ENCODE data around the gene GALNT15.

The GALNT15 gene

DNA sequence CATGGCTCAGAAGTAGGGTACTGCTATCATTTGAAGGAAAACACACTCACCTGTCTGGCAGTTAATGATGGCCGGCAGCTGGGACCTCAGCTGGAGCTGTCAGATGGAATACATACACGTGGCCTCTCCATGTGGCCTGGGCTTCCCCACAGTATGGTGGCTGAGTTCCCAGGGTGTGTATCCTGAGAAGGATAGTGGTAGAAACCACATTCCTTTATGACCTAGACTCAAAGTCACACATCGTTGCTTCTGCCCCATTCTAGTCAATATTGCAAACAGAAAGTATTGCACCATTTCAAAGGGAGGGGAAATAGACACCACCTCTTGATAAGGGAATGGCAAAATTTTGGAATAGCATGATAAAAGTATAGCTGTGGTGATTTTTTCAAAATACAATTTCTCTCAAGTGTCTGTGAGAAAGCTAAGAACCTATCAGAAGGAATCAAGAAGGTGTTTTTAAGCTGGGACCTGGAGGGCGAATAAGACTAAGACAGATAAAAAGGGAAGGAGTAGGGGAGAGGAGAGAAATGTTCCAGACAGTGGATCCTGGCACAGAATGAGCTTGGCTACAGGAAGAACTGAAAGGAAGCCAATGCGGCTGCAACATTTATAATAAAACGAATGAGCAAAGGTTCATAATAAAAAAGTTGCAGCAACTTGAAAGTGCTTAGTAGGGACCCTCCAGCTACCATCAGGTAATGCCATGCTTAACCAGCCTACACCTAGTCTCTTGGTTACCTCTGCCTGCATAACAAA lies 40.1 kb upstream of the GALNT15 start:
- H3K4me2 ChIP-seq (ENCODE audit: low read length), result no peak overlapping the region
- H3K27ac ChIP-seq (ENCODE audit: low read depth, low read length, poor library complexity, severe bottlenecking), result no peak overlapping the region
- TF ChIP-seq EZH2 (IDR thresholded peaks at IDR 0.05; ENCODE audit: borderline replicate concordance, low read length), result no peak
- TF ChIP-seq, protein P1, sequence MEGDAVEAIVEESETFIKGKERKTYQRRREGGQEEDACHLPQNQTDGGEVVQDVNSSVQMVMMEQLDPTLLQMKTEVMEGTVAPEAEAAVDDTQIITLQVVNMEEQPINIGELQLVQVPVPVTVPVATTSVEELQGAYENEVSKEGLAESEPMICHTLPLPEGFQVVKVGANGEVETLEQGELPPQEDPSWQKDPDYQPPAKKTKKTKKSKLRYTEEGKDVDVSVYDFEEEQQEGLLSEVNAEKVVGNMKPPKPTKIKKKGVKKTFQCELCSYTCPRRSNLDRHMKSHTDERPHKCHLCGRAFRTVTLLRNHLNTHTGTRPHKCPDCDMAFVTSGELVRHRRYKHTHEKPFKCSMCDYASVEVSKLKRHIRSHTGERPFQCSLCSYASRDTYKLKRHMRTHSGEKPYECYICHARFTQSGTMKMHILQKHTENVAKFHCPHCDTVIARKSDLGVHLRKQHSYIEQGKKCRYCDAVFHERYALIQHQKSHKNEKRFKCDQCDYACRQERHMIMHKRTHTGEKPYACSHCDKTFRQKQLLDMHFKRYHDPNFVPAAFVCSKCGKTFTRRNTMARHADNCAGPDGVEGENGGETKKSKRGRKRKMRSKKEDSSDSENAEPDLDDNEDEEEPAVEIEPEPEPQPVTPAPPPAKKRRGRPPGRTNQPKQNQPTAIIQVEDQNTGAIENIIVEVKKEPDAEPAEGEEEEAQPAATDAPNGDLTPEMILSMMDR (IDR thresholded peaks at IDR 0.05; ENCODE audit: low read length), result no peak
- H3K4me1 ChIP-seq (ENCODE audit: insufficient read depth, low read length, severe bottlenecking), result no peaks in the 10 kb centered on the region
- H3F3A ChIP-seq (ENCODE audit: insufficient read depth, low read length), result no peaks in the 10 kb centered on the region
- H3K9ac ChIP-seq (ENCODE audit: low read length), result no peak overlapping the region
- no peaks in the 10 kb centered on the region for H3K9me3 ChIP-seq (ENCODE audit: low read length)
- H3K79me2 ChIP-seq (ENCODE audit: insufficient read depth, low read length), result no peaks in the 10 kb centered on the region
- no peak overlapping the region for H2AFZ ChIP-seq (ENCODE audit: low read length)
- no peaks in the 10 kb centered on the region for H3K9me2 ChIP-seq (ENCODE audit: low read depth, low read length)
- H3K36me3 ChIP-seq (ENCODE audit: insufficient read depth, low read length), result no peaks in the 10 kb centered on the region
- H3K27me3 ChIP-seq (ENCODE audit: insufficient read depth, low read length), result peaks cover 3% of the 10 kb centered on the region; the same call in 1 of the 2 replicates
- H3K4me3 ChIP-seq (ENCODE audit: low read depth, low read length, poor library complexity, severe bottlenecking), result no peak overlapping the region
- no peaks in the 10 kb centered on the region for H4K20me1 ChIP-seq (ENCODE audit: insufficient read depth, low read length)

GRCh38 chr3:16136055-16136454 lies 38.4 kb upstream of the GALNT15 start:
- TF ChIP-seq, protein P1 (IDR thresholded peaks at IDR 0.05; ENCODE audit: low read length), result no peak
- TF ChIP-seq EZH2 (IDR thresholded peaks at IDR 0.05; ENCODE audit: borderline replicate concordance, low read length), result no peak
- no peak overlapping the region for H3K4me2 ChIP-seq (ENCODE audit: low read length)
- no peaks in the 10 kb centered on the region for H4K20me1 ChIP-seq (ENCODE audit: insufficient read depth, low read length)
- no peaks in the 10 kb centered on the region for H3K9me3 ChIP-seq (ENCODE audit: low read length)
- no peaks in the 10 kb centered on the region for H3F3A ChIP-seq (ENCODE audit: insufficient read depth, low read length)
- no peak overlapping the region for H3K27ac ChIP-seq (ENCODE audit: low read depth, low read length, poor library complexity, severe bottlenecking)
- no peaks in the 10 kb centered on the region for H3K79me2 ChIP-seq (ENCODE audit: insufficient read depth, low read length)
- H2AFZ ChIP-seq (ENCODE audit: low read length), result no peak overlapping the region
- H3K9ac ChIP-seq (ENCODE audit: low read length), result no peak overlapping the region
- H3K4me1 ChIP-seq (ENCODE audit: insufficient read depth, low read length, severe bottlenecking), result no peaks in the 10 kb centered on the region
- H3K4me3 ChIP-seq (ENCODE audit: low read depth, low read length, poor library complexity, severe bottlenecking), result no peak overlapping the region
- H3K36me3 ChIP-seq (ENCODE audit: insufficient read depth, low read length), result no peaks in the 10 kb centered on the region
- H3K27me3 ChIP-seq (ENCODE audit: insufficient read depth, low read length), result peaks cover 3% of the 10 kb centered on the region; the same call in 1 of the 2 replicates
- no peaks in the 10 kb centered on the region for H3K9me2 ChIP-seq (ENCODE audit: low read depth, low read length)

DNA sequence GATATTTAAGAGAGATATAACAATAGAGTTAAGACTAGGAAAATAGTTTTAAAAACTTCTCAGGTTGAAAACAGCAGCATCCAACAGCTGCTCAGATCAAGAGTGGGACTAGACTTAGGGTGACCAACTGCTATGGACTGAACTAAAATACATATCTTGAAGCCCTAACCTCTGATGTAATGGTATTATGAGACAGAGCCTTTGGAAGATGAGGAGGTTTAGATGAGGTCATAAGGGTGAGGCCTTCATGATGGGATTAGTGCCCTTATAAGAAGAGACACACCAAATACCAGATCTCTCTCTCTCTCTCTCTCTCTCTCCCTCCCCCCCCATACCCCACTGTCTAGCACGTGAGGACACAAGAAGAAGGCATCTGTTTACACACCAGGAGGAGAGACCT lies 37.4 kb upstream of the GALNT15 start:
- Histone ChIP-seq H3K9me2 (ENCODE audit: low read depth, low read length) (no peaks in the 10 kb centered on the region), H3K27me3 (ENCODE audit: insufficient read depth, low read length) (peaks cover 8% of the 10 kb centered on the region; the same call in 1 of the 2 replicates), H3K27ac (ENCODE audit: low read depth, low read length, poor library complexity, severe bottlenecking) (no peak overlapping the region), H3K79me2 (ENCODE audit: insufficient read depth, low read length) (no peaks in the 10 kb centered on the region), H3K9me3 (ENCODE audit: low read length) (no peaks in the 10 kb centered on the region), H3K4me1 (ENCODE audit: insufficient read depth, low read length, severe bottlenecking) (no peaks in the 10 kb centered on the region), H2AFZ (ENCODE audit: low read length) (no peak overlapping the region), H3K4me2 (ENCODE audit: low read length) (no peak overlapping the region), H3K4me3 (ENCODE audit: low read depth, low read length, poor library complexity, severe bottlenecking) (no peak overlapping the region), H4K20me1 (ENCODE audit: insufficient read depth, low read length) (no peaks in the 10 kb centered on the region), H3K9ac (ENCODE audit: low read length) (no peak overlapping the region), H3K36me3 (ENCODE audit: insufficient read depth, low read length) (no peaks in the 10 kb centered on the region), H3F3A (ENCODE audit: insufficient read depth, low read length) (no peaks in the 10 kb centered on the region)
- no peak for TF ChIP-seq EZH2 (IDR thresholded peaks at IDR 0.05; ENCODE audit: borderline replicate concordance, low read length)
- TF ChIP-seq, protein P1 (IDR thresholded peaks at IDR 0.05; ENCODE audit: low read length), result no peak
